Measurements from ENCODE around the gene FUT7.

- TF ChIP-seq, protein P1, sequence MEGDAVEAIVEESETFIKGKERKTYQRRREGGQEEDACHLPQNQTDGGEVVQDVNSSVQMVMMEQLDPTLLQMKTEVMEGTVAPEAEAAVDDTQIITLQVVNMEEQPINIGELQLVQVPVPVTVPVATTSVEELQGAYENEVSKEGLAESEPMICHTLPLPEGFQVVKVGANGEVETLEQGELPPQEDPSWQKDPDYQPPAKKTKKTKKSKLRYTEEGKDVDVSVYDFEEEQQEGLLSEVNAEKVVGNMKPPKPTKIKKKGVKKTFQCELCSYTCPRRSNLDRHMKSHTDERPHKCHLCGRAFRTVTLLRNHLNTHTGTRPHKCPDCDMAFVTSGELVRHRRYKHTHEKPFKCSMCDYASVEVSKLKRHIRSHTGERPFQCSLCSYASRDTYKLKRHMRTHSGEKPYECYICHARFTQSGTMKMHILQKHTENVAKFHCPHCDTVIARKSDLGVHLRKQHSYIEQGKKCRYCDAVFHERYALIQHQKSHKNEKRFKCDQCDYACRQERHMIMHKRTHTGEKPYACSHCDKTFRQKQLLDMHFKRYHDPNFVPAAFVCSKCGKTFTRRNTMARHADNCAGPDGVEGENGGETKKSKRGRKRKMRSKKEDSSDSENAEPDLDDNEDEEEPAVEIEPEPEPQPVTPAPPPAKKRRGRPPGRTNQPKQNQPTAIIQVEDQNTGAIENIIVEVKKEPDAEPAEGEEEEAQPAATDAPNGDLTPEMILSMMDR (IDR thresholded peaks at IDR 0.05), result no peak
- TF ChIP-seq POLR2A (IDR thresholded peaks at IDR 0.05) (no peak), EP300 (IDR thresholded peaks at IDR 0.05) (no peak)
Observed at GRCh38 chr9:137014166-137014565, 17.7 kb downstream of the FUT7 start.

All from tibial nerve (tissue), 4 donors.